Spleen (tissue), 7 donors: ENCODE data around the gene DMRT1.

Experiments
- POLR2A ChIP-seq, 3 donors: fragments of 450-650 bp; IDR thresholded peaks; one replicate each; pipeline ENCODE4 v1.5.1; 2017; ENCODE audit warnings: antibody characterized with exemption in 3 of 3, mild to moderate bottlenecking in 1 of 3
- POLR2AphosphoS5 ChIP-seq, 3 donors: sonication (generic); formaldehyde crosslinking; IDR thresholded peaks; one replicate each; pipeline ENCODE4 v1.5.1; 2017; ENCODE audit warnings: antibody characterized with exemption in 3 of 3
- TF ChIP-seq, protein P1 (sequence below), 11 experiments: fragments of 200-600 bp in 7 of 11; fragments of 450-650 bp in 4 of 11; sonication (generic) in 4 of 11; IDR thresholded peaks in 8 of 11; conservative IDR thresholded peaks in 3 of 11; 1 replicate in 7 of 11; 2 replicates in 4 of 11; pipeline versions ENCODE4 v1.4.0 to v1.8.0; 2016 to 2021; ENCODE audit warnings: antibody characterized with exemption in 11 of 11, inconsistent platforms in 4 of 11, mild to moderate bottlenecking in 1 of 11
- donor health status: DM: no; HTN: no; CAD: no; lungs with moderate emphysema.
- donor health status: DM: no; HTN: no; CAD: no.
- donor health status: DM: no; HTN: no; CAD: no.

DNA sequence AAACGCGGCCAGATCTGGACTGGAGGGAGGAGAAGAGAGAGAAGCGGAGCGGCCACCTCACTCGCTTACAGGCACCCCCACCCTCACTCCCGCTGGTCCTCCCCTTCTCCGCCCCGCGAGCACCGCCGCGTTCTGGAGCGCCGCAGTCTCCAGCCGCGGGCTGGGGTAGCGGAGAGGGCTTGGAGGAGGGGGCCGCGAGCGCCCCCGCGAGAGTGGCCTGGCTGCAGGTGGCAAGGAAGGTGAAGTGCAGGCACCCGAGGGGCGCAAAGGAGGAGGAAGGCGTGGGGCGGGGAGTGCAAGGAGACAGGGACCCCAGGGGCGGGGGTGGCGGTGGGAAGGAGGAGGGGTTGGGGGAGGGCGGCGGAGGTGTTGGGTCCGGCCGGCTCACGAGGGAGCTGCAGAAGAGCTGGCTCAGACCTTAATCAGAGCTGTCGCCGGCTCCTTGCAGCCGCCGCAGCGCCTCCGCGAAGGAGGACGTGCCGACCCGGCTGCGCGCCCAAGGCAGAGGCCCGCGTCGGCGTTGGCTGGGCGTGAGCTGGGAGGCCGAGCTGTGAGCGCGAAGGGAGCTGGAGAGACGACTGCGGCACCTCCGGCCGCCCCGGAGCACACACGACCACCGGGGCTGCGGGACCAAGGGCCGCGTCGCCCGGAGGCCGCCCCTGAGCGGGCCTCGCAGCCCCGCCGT lies 134.9 kb downstream of the DMRT1 start, which contains the start of gene DMRT3:
- TF ChIP-seq, protein P1, sequence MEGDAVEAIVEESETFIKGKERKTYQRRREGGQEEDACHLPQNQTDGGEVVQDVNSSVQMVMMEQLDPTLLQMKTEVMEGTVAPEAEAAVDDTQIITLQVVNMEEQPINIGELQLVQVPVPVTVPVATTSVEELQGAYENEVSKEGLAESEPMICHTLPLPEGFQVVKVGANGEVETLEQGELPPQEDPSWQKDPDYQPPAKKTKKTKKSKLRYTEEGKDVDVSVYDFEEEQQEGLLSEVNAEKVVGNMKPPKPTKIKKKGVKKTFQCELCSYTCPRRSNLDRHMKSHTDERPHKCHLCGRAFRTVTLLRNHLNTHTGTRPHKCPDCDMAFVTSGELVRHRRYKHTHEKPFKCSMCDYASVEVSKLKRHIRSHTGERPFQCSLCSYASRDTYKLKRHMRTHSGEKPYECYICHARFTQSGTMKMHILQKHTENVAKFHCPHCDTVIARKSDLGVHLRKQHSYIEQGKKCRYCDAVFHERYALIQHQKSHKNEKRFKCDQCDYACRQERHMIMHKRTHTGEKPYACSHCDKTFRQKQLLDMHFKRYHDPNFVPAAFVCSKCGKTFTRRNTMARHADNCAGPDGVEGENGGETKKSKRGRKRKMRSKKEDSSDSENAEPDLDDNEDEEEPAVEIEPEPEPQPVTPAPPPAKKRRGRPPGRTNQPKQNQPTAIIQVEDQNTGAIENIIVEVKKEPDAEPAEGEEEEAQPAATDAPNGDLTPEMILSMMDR (IDR thresholded peaks at IDR 0.05 in 8 of 11, conservative IDR thresholded peaks at IDR 0.05 in 3 of 11): no peak
- TF ChIP-seq POLR2A (IDR thresholded peaks at IDR 0.05) (no peak), POLR2AphosphoS5 (IDR thresholded peaks at IDR 0.05) (no peak)
